ENCODE results near the gene ZSCAN31.

GRCh38 chr6:28349892-28350737 lies 14.2 kb upstream of the ZSCAN31 start, which contains the start of gene ZKSCAN3:
- TF ChIP-seq TAF1 (IDR thresholded peaks at IDR 0.05; ENCODE audit: borderline replicate concordance, insufficient read depth, low read length) (peak; percentile 67; the same call in 1 of the 2 replicates), POLR2AphosphoS5 (IDR thresholded peaks at IDR 0.05; ENCODE audit: low read depth, low read length) (peak; percentile 85), SIN3A (IDR thresholded peaks at IDR 0.05; ENCODE audit: borderline replicate concordance, insufficient read depth, low read length) (peak; percentile 40; the same call in 1 of the 2 replicates)
- TF ChIP-seq, protein P1, sequence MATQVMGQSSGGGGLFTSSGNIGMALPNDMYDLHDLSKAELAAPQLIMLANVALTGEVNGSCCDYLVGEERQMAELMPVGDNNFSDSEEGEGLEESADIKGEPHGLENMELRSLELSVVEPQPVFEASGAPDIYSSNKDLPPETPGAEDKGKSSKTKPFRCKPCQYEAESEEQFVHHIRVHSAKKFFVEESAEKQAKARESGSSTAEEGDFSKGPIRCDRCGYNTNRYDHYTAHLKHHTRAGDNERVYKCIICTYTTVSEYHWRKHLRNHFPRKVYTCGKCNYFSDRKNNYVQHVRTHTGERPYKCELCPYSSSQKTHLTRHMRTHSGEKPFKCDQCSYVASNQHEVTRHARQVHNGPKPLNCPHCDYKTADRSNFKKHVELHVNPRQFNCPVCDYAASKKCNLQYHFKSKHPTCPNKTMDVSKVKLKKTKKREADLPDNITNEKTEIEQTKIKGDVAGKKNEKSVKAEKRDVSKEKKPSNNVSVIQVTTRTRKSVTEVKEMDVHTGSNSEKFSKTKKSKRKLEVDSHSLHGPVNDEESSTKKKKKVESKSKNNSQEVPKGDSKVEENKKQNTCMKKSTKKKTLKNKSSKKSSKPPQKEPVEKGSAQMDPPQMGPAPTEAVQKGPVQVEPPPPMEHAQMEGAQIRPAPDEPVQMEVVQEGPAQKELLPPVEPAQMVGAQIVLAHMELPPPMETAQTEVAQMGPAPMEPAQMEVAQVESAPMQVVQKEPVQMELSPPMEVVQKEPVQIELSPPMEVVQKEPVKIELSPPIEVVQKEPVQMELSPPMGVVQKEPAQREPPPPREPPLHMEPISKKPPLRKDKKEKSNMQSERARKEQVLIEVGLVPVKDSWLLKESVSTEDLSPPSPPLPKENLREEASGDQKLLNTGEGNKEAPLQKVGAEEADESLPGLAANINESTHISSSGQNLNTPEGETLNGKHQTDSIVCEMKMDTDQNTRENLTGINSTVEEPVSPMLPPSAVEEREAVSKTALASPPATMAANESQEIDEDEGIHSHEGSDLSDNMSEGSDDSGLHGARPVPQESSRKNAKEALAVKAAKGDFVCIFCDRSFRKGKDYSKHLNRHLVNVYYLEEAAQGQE (IDR thresholded peaks at IDR 0.05; ENCODE audit: insufficient read depth in 1 of 2, low read depth in 2 of 2, low read length in 2 of 2): no peak

Data from PFSK-1 (cell line).